ENCODE data around the gene KRTAP9-7. TPM values are rescaled to one million over a fixed set of nuclear protein-coding genes. Genes with fewer than 3 reads are reported as not detected.

The KRTAP9-7 gene
- total and polyA plus RNA-seq, 2 donors (not counting 1 experiment from before 2014, with no cell fraction given) = not detected

GRCh38 chr17:41284043-41284442 is 8.5 kb downstream of the KRTAP9-7 start:
- H3K27me3 Mint-ChIP-seq = peaks cover 34% of the 10 kb centered on the region
- Histone ChIP-seq H3K79me2 (ENCODE audit: control insufficient read depth, insufficient read depth, low read length) (no peaks in the 10 kb centered on the region), H3K36me3 (replicated peaks in 1 of 2; ENCODE audit: control extremely low read depth in 1 of 2, control insufficient read depth in 1 of 2, extremely low read depth in 1 of 2, insufficient read depth in 2 of 2, low read length in 1 of 2) (no peaks in the 10 kb centered on the region), H3K27me3 (replicated peaks in 1 of 4; ENCODE audit: control extremely low read depth in 1 of 4, control insufficient read depth in 3 of 4, insufficient read depth in 4 of 4, low read length in 3 of 4) (no peaks in the 10 kb centered on the region), H2AFZ (ENCODE audit: insufficient read depth, low read depth, low read length, poor library complexity, severe bottlenecking) (no peak overlapping the region), H3K27ac (ENCODE audit: low read length in 2 of 2) (no peak overlapping the region), H3K4me1 (ENCODE audit: control insufficient read depth in 2 of 2, insufficient read depth in 2 of 2, low read length in 2 of 2) (peaks cover 0 to 4% of the 10 kb centered on the region in 2 donors), H3K9ac (ENCODE audit: low read length) (no peak overlapping the region), H3K4me2 (replicated peaks; ENCODE audit: low read depth, low read length, poor library complexity, severe bottlenecking) (no peak overlapping the region), H4K20me1 (ENCODE audit: control insufficient read depth, insufficient read depth, low read length, poor library complexity, severe bottlenecking) (no peaks in the 10 kb centered on the region), H3K9me3 (ENCODE audit: control extremely low read depth in 1 of 3, control insufficient read depth in 2 of 3, insufficient read depth in 1 of 3, low read length in 2 of 3) (no peaks in the 10 kb centered on the region), H3K4me3 (ENCODE audit: control extremely low read depth in 1 of 5, extremely low read depth in 1 of 5, insufficient read depth in 1 of 5, low read depth in 2 of 5, low read length in 4 of 5) (no peak overlapping the region)
- WGBS (ENCODE audit: insufficient coverage) = no CpG with 5 or more reads among the region's 3 CpGs
- no peak overlapping the region for H3K27ac Mint-ChIP-seq
- peaks cover 3% of the 10 kb centered on the region for H3K4me1 Mint-ChIP-seq
- intact Hi-C loops (cut with micrococcal nuclease) = no loop called here
- DNase-seq (peak; percentile 0), ATAC-seq (ENCODE audit: low read depth) (no peak)
- ChIA-PET POLR2A (no interaction called here), CTCF (no interaction called here)
- no peak overlapping the region for H3K4me3 Mint-ChIP-seq
- TF ChIP-seq, protein P1, sequence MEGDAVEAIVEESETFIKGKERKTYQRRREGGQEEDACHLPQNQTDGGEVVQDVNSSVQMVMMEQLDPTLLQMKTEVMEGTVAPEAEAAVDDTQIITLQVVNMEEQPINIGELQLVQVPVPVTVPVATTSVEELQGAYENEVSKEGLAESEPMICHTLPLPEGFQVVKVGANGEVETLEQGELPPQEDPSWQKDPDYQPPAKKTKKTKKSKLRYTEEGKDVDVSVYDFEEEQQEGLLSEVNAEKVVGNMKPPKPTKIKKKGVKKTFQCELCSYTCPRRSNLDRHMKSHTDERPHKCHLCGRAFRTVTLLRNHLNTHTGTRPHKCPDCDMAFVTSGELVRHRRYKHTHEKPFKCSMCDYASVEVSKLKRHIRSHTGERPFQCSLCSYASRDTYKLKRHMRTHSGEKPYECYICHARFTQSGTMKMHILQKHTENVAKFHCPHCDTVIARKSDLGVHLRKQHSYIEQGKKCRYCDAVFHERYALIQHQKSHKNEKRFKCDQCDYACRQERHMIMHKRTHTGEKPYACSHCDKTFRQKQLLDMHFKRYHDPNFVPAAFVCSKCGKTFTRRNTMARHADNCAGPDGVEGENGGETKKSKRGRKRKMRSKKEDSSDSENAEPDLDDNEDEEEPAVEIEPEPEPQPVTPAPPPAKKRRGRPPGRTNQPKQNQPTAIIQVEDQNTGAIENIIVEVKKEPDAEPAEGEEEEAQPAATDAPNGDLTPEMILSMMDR (IDR thresholded peaks at IDR 0.05) = no peak
- TF ChIP-seq EZH2 (IDR thresholded peaks at IDR 0.05; ENCODE audit: borderline replicate concordance, insufficient read depth, low read depth, low read length, poor library complexity, severe bottlenecking) = no peak
- H3K9me3 Mint-ChIP-seq (ENCODE audit: insufficient read depth) = no peaks in the 10 kb centered on the region

DNA sequence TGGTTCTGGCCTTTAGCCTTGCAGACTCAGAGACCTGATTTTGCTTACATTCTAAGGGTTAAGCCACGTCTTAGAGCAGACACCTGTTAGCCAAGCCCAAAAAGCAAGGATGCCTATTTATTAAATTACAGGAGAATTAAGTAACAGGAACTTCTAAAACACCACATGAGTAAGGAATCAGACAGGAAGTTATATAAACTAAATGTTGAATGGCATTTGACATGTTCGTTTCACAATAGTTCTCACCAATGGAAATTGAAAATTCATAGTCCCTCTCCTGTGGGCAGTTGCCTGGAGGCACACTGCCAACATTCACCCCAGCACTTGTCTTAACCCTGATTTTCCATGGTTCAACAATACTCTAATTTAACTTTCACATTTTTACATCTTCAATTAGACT is 9.0 kb downstream of the KRTAP9-7 start:
- TF ChIP-seq, protein P1 (IDR thresholded peaks at IDR 0.05) = no peak
- no peak for TF ChIP-seq EZH2 (IDR thresholded peaks at IDR 0.05; ENCODE audit: borderline replicate concordance, insufficient read depth, low read depth, low read length, poor library complexity, severe bottlenecking)
- intact Hi-C loops (cut with micrococcal nuclease) = no loop called here
- WGBS (ENCODE audit: insufficient coverage) = 0% methylated on average over 1 of the region's 2 CpGs

More for the DNA sequence above, 9.0 kb downstream of the KRTAP9-7 start:
- H3K36me3 ChIP-seq (replicated peaks in 1 of 2; ENCODE audit: control extremely low read depth in 1 of 2, control insufficient read depth in 1 of 2, extremely low read depth in 1 of 2, insufficient read depth in 2 of 2, low read length in 1 of 2) = no peaks in the 10 kb centered on the region
- no peaks in the 10 kb centered on the region for H3K79me2 ChIP-seq (ENCODE audit: control insufficient read depth, insufficient read depth, low read length)
- Mint-ChIP-seq H3K4me1 (peaks cover 4% of the 10 kb centered on the region), H3K27me3 (peaks cover 30% of the 10 kb centered on the region), H3K9me3 (ENCODE audit: insufficient read depth) (no peaks in the 10 kb centered on the region), H3K4me3 (no peak overlapping the region), H3K27ac (no peak overlapping the region)
- peak; percentile 0 for DNase-seq
- H2AFZ ChIP-seq (ENCODE audit: insufficient read depth, low read depth, low read length, poor library complexity, severe bottlenecking) = no peak overlapping the region
- ChIA-PET POLR2A (no interaction called here), CTCF (no interaction called here)
- H3K9ac ChIP-seq (ENCODE audit: low read length) = no peak overlapping the region
- no peaks in the 10 kb centered on the region for H4K20me1 ChIP-seq (ENCODE audit: control insufficient read depth, insufficient read depth, low read length, poor library complexity, severe bottlenecking)
- no peak overlapping the region for H3K4me3 ChIP-seq (ENCODE audit: control extremely low read depth in 1 of 5, extremely low read depth in 1 of 5, insufficient read depth in 1 of 5, low read depth in 2 of 5, low read length in 4 of 5)
- H3K9me3 ChIP-seq (ENCODE audit: control extremely low read depth in 1 of 3, control insufficient read depth in 2 of 3, insufficient read depth in 1 of 3, low read length in 2 of 3) = no peaks in the 10 kb centered on the region
- H3K4me1 ChIP-seq (ENCODE audit: control insufficient read depth in 2 of 2, insufficient read depth in 2 of 2, low read length in 2 of 2) = peaks cover 0 to 6% of the 10 kb centered on the region in 2 donors
- H3K4me2 ChIP-seq (replicated peaks; ENCODE audit: low read depth, low read length, poor library complexity, severe bottlenecking) = no peak overlapping the region
- no peaks in the 10 kb centered on the region for H3K27me3 ChIP-seq (replicated peaks in 1 of 4; ENCODE audit: control extremely low read depth in 1 of 4, control insufficient read depth in 3 of 4, insufficient read depth in 4 of 4, low read length in 3 of 4)
- no peak for ATAC-seq (ENCODE audit: low read depth)
- no peak overlapping the region for H3K27ac ChIP-seq (ENCODE audit: low read length in 2 of 2)
